ENCODE measurements around the gene PPCDC. TPM values are rescaled to one million over a fixed set of nuclear protein-coding genes. Genes with fewer than 3 reads are reported as not detected.

PPCDC gene
- total RNA-seq, 4 donors from 2014 or later = 6.4 to 8.9 (median 7.4) TPM

GRCh38 chr15:75048394-75048793 lies 25.0 kb downstream of the PPCDC start:
- Histone ChIP-seq H3K9me3 (no peaks in the 10 kb centered on the region), H3K4me3 (no peak overlapping the region), H3K27ac (replicated peaks in 1 of 4) (peak overlapping the region in 2 of 4 donors; percentile 33 to 63), H3K4me1 (peaks cover 64 to 80% (median 68%) of the 10 kb centered on the region in 4 donors), H3K27me3 (no peaks in the 10 kb centered on the region), H3K36me3 (peaks cover 0 to 4% (median 1%) of the 10 kb centered on the region in 4 donors)
- TF ChIP-seq, protein P1, sequence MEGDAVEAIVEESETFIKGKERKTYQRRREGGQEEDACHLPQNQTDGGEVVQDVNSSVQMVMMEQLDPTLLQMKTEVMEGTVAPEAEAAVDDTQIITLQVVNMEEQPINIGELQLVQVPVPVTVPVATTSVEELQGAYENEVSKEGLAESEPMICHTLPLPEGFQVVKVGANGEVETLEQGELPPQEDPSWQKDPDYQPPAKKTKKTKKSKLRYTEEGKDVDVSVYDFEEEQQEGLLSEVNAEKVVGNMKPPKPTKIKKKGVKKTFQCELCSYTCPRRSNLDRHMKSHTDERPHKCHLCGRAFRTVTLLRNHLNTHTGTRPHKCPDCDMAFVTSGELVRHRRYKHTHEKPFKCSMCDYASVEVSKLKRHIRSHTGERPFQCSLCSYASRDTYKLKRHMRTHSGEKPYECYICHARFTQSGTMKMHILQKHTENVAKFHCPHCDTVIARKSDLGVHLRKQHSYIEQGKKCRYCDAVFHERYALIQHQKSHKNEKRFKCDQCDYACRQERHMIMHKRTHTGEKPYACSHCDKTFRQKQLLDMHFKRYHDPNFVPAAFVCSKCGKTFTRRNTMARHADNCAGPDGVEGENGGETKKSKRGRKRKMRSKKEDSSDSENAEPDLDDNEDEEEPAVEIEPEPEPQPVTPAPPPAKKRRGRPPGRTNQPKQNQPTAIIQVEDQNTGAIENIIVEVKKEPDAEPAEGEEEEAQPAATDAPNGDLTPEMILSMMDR (IDR thresholded peaks at IDR 0.05) = no peak
- TF ChIP-seq EP300 (IDR thresholded peaks at IDR 0.05) (no peak), POLR2A (IDR thresholded peaks at IDR 0.05; ENCODE audit: low read depth) (no peak)
- WGBS = 71% methylated on average over 1 of the region's 10 CpGs
- intact Hi-C loops (cut with DNase I) = no loop called here
- no peak for DNase-seq (ENCODE audit: extremely low spot score)

- H3K9me3 ChIP-seq = no peaks in the 10 kb centered on the region
- TF ChIP-seq, protein P1 (IDR thresholded peaks at IDR 0.05) = no peak
- TF ChIP-seq EP300 (IDR thresholded peaks at IDR 0.05) (no peak), POLR2AphosphoS5 (IDR thresholded peaks at IDR 0.05) (no peak), POLR2A (IDR thresholded peaks at IDR 0.05; ENCODE audit: low read depth) (no peak)
- no peak overlapping the region for H3K4me3 ChIP-seq
- 42% methylated on average over 10 of the region's 11 CpGs for WGBS
- DNase-seq (ENCODE audit: extremely low spot score) = no peak
- peak overlapping the region in 2 of 4 donors; percentile 16 to 33 for H3K27ac ChIP-seq (replicated peaks in 1 of 4)
- no peaks in the 10 kb centered on the region for H3K27me3 ChIP-seq
- peaks cover 54 to 77% (median 58%) of the 10 kb centered on the region in 4 donors for H3K4me1 ChIP-seq
- H3K36me3 ChIP-seq = peaks cover 0 to 4% (median 1%) of the 10 kb centered on the region in 4 donors
- intact Hi-C loops (cut with DNase I) = no loop called here
These were observed 26.0 kb downstream of the PPCDC start for GRCh38 chr15:75049392-75049791.

DNA sequence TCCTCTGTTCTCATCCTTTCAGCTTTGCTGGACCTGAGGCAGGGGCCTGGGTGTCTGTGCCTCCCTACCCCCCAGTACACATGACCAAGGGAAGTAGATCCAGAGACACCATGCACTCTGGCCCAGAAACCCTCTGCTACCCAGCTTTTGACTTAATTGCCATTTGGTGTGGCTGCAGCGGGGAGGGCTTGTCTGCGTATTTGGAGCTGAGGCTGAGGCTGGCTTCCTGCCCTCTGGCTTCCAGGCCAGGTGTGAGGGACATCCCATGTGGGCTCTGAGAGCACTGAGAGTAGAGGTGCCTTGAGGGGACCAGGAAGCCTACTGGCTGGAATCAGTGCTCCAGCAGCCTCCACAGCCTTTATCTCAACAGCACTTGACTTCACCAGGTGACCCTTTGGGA lies 26.9 kb downstream of the PPCDC start:
- DNase-seq (ENCODE audit: extremely low spot score) = no peak
- Histone ChIP-seq H3K4me3 (no peak overlapping the region), H3K9me3 (no peaks in the 10 kb centered on the region), H3K36me3 (peaks cover 0 to 4% (median 1%) of the 10 kb centered on the region in 4 donors), H3K27ac (replicated peaks in 1 of 4) (no peak overlapping the region), H3K27me3 (no peaks in the 10 kb centered on the region), H3K4me1 (peaks cover 46 to 68% (median 49%) of the 10 kb centered on the region in 4 donors)
- TF ChIP-seq, protein P1 (IDR thresholded peaks at IDR 0.05) = no peak
- no peak for TF ChIP-seq POLR2A (IDR thresholded peaks at IDR 0.05; ENCODE audit: low read depth)
- TF ChIP-seq EP300 (IDR thresholded peaks at IDR 0.05) = no peak
- TF ChIP-seq POLR2AphosphoS5 (IDR thresholded peaks at IDR 0.05) = no peak
- intact Hi-C loops (cut with DNase I) = no loop called here
- WGBS = 87% methylated on average over 2 of the region's 2 CpGs

DNA sequence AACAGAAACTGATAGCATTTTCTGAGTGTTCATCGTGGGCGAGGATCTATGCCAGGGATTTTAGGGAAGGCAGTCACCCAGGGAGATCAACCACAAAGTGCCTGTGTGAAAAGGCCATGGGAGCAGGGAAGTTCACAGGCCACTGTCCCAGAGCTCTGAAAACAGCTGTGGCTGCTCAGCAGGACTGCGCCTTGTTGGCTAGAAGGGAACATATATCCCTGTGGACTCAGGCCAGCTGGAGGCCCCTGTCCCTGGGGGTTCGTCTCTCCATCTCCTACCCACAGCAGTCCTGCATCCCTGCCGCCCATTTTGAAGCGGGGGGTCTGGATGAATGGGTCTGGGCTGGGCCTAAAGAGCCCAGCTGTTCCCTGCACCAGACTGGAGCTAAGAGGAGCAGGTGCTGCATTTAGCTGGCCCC lies 27.8 kb downstream of the PPCDC start:
- Histone ChIP-seq H3K4me1 (peaks cover 36 to 59% (median 41%) of the 10 kb centered on the region in 4 donors), H3K27me3 (no peaks in the 10 kb centered on the region), H3K27ac (replicated peaks in 1 of 4) (no peak overlapping the region), H3K36me3 (peaks cover 0 to 4% (median 1%) of the 10 kb centered on the region in 4 donors), H3K4me3 (no peak overlapping the region), H3K9me3 (no peaks in the 10 kb centered on the region)
- 88% methylated on average over 5 of the region's 6 CpGs for WGBS
- intact Hi-C loops (cut with DNase I) = no loop called here
- peak; percentile 80 for DNase-seq (ENCODE audit: extremely low spot score)
- TF ChIP-seq EP300 (IDR thresholded peaks at IDR 0.05) = no peak
- TF ChIP-seq POLR2AphosphoS5 (IDR thresholded peaks at IDR 0.05) = no peak
- TF ChIP-seq, protein P1 (IDR thresholded peaks at IDR 0.05) = no peak
- no peak for TF ChIP-seq POLR2A (IDR thresholded peaks at IDR 0.05; ENCODE audit: low read depth)

DNA sequence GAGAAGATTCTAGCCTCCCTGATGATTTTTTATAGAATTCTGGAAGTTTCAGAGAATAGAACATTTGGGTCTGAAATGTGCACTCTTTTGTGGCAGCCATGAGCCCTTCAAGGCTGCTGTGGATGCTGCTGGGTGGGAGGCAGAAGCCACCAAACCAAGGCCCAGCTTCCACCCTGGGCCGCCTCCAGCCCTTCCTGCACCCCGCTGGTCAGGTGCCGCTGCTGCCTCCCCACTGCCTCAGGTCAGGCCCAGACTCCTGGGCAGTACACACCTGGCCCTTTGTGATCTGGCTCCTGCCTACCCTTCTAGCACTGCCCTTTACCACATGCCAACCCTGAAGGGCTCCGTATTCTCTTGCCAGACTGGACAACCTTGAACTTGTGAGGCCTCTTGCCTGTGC lies 28.3 kb downstream of the PPCDC start:
- no peak overlapping the region for H3K27ac ChIP-seq (replicated peaks in 1 of 4)
- no peak for DNase-seq (ENCODE audit: extremely low spot score)
- no peaks in the 10 kb centered on the region for H3K9me3 ChIP-seq
- H3K4me3 ChIP-seq = no peak overlapping the region
- no peaks in the 10 kb centered on the region for H3K27me3 ChIP-seq
- H3K36me3 ChIP-seq = peaks cover 0 to 4% (median 1%) of the 10 kb centered on the region in 4 donors
- intact Hi-C loops (cut with DNase I) = no loop called here
- no peak for TF ChIP-seq POLR2AphosphoS5 (IDR thresholded peaks at IDR 0.05)
- no peak for TF ChIP-seq EP300 (IDR thresholded peaks at IDR 0.05)
- TF ChIP-seq, protein P1 (IDR thresholded peaks at IDR 0.05) = no peak
- no peak for TF ChIP-seq POLR2A (IDR thresholded peaks at IDR 0.05; ENCODE audit: low read depth)
- WGBS = 95% methylated on average over 4 of the region's 4 CpGs
- peaks cover 31 to 53% (median 36%) of the 10 kb centered on the region in 4 donors for H3K4me1 ChIP-seq

Data from esophagus muscularis mucosa (tissue), 4 donors.